H9 (cell line): ENCODE measurements around the gene PLEKHN1. TPM values are rescaled to one million over a fixed set of nuclear protein-coding genes. Genes with fewer than 3 reads are reported as not detected.

Experiments
- DNase-seq: peaks from one replicate; pipeline ENCODE4 v3.0.0-alpha.2; 2017
- H2AFZ ChIP-seq: one replicate; pipeline ENCODE4 v1.6.1; 2013; ENCODE audit warnings: mild to moderate bottlenecking, low read length, control low read depth, moderate library complexity
- H2AK5ac ChIP-seq: 2 replicates; pipeline ENCODE4 v1.6.1; 2013; ENCODE audit warnings: low read length, control low read depth, mixed read lengths; ENCODE audit not compliant: insufficient read length
- H2BK120ac ChIP-seq: one replicate; pipeline ENCODE4 v1.6.1; 2013; ENCODE audit warnings: low read depth, mild to moderate bottlenecking, low read length, control low read depth, inconsistent platforms; ENCODE audit not compliant: poor library complexity, severe bottlenecking
- H2BK12ac ChIP-seq: 2 replicates; pipeline ENCODE4 v1.6.1; 2013; ENCODE audit warnings: low read length, control low read depth, mixed read lengths, low read depth; ENCODE audit not compliant: insufficient read length
- H2BK15ac ChIP-seq: 2 replicates; pipeline ENCODE4 v1.6.1; 2013; ENCODE audit warnings: low read depth, low read length, control low read depth
- H2BK20ac ChIP-seq: one replicate; pipeline ENCODE4 v1.6.1; 2013; ENCODE audit warnings: low read depth, mild to moderate bottlenecking, low read length, control low read depth, inconsistent platforms; ENCODE audit not compliant: poor library complexity, severe bottlenecking
- H2BK5ac ChIP-seq: 2 replicates; pipeline ENCODE4 v1.6.1; 2013; ENCODE audit warnings: low read length, control low read depth, mixed read lengths; ENCODE audit not compliant: insufficient read length
- H3K14ac ChIP-seq: 2 replicates; pipeline ENCODE4 v1.6.1; 2013; ENCODE audit warnings: low read length, control low read depth; ENCODE audit not compliant: insufficient read depth
- H3K18ac ChIP-seq: 2 replicates; pipeline ENCODE4 v1.6.1; 2013; ENCODE audit warnings: low read depth, mild to moderate bottlenecking, mixed read lengths, low read length, control low read depth; ENCODE audit not compliant: insufficient read length
- H3K23ac ChIP-seq: 2 replicates; pipeline ENCODE4 v1.6.1; 2013; ENCODE audit warnings: low read length, control low read depth, mixed read lengths, low read depth; ENCODE audit not compliant: insufficient read length
- H3K23me2 ChIP-seq: 2 replicates; pipeline ENCODE4 v1.6.1; 2013; ENCODE audit warnings: low read depth, mild to moderate bottlenecking, mixed read lengths, low read length, control low read depth; ENCODE audit not compliant: insufficient read length, poor library complexity, severe bottlenecking
- H3K27ac ChIP-seq: 2 replicates; pipeline ENCODE4 v1.5.1; 2013; ENCODE audit warnings: low read length, control low read depth, mixed read lengths, low read depth; ENCODE audit not compliant: insufficient read length
- H3K27me3 ChIP-seq: 2 replicates; pipeline ENCODE4 v1.6.1; 2013; ENCODE audit warnings: low read length, control low read depth, inconsistent platforms; ENCODE audit not compliant: insufficient read depth
- H3K4ac ChIP-seq: 2 replicates; pipeline ENCODE4 v1.6.1; 2013; ENCODE audit warnings: low read depth, mild to moderate bottlenecking, control low read depth, inconsistent platforms, low read length, moderate library complexity
- H3K4me1 ChIP-seq: 2 replicates; pipeline ENCODE4 v1.6.1; 2013; ENCODE audit warnings: low read length, control low read depth, inconsistent platforms; ENCODE audit not compliant: insufficient read depth
- H3K4me2 ChIP-seq: 2 replicates; pipeline ENCODE4 v1.6.1; 2013; ENCODE audit warnings: low read length, control low read depth, mixed read lengths; ENCODE audit not compliant: insufficient read length, insufficient read depth
- H3K56ac ChIP-seq: 2 replicates; pipeline ENCODE4 v1.6.1; 2013; ENCODE audit warnings: low read depth, mild to moderate bottlenecking, mixed read lengths, low read length, control low read depth; ENCODE audit not compliant: insufficient read length
- H3K79me1 ChIP-seq: 2 replicates; pipeline ENCODE4 v1.6.1; 2013; ENCODE audit warnings: low read depth, mild to moderate bottlenecking, moderate library complexity, low read length, control low read depth, inconsistent platforms; ENCODE audit not compliant: insufficient read depth, poor library complexity, severe bottlenecking
- H3K79me2 ChIP-seq: 2 replicates; pipeline ENCODE4 v1.6.1; 2013; ENCODE audit warnings: low read length, control low read depth, inconsistent platforms; ENCODE audit not compliant: insufficient read depth
- H3K9ac ChIP-seq: 2 replicates; pipeline ENCODE4 v1.6.1; 2013; ENCODE audit warnings: low read length, control low read depth, mixed read lengths; ENCODE audit not compliant: insufficient read length; ENCODE audit errors: extremely low read depth
- H3K9me3 ChIP-seq: one replicate; pipeline ENCODE4 v1.6.1; 2013; ENCODE audit warnings: low read depth, low read length, inconsistent platforms; ENCODE audit not compliant: control insufficient read depth
- H3T11ph ChIP-seq: one replicate; pipeline ENCODE4 v1.6.1; 2013; ENCODE audit warnings: mild to moderate bottlenecking, low read length, control low read depth, inconsistent platforms
- H4K20me1 ChIP-seq: one replicate; pipeline ENCODE4 v1.6.1; 2013; ENCODE audit not compliant: control insufficient read depth, insufficient read length, insufficient read depth
- H4K5ac ChIP-seq: 2 replicates; pipeline ENCODE4 v1.6.1; 2013; ENCODE audit warnings: low read depth, mild to moderate bottlenecking, mixed read lengths, low read length, control low read depth; ENCODE audit not compliant: insufficient read length
- H4K8ac ChIP-seq: replicated peaks from 2 replicates; pipeline ENCODE4 v1.6.1; 2013; ENCODE audit warnings: low read length, control low read depth, mixed read lengths, low read depth; ENCODE audit not compliant: insufficient read length
- H4K91ac ChIP-seq: 2 replicates; pipeline ENCODE4 v1.6.1; 2013; ENCODE audit warnings: low read depth, mild to moderate bottlenecking, moderate library complexity, mixed read lengths, low read length, control low read depth; ENCODE audit not compliant: insufficient read length
- H3K27ac Mint-ChIP-seq, 3 experiments: 2 replicates in 2 of 3; 3 replicates in 1 of 3; pipeline ENCODE4 v1.8.0; 2020 to 2021; ENCODE audit warnings: mixed read lengths in 3 of 3, mild to moderate bottlenecking in 1 of 3, moderate library complexity in 1 of 3
- H3K27me3 Mint-ChIP-seq: 2 replicates; pipeline ENCODE4 v1.8.0; 2021; ENCODE audit warnings: low read depth, mild to moderate bottlenecking, moderate library complexity, mixed read lengths
- H3K36me3 Mint-ChIP-seq, 3 experiments: 2 replicates in 2 of 3; 3 replicates in 1 of 3; pipeline ENCODE4 v1.8.0; 2020 to 2021; ENCODE audit warnings: low read depth in 3 of 3, mixed read lengths in 3 of 3; ENCODE audit not compliant: insufficient read depth in 1 of 3
- H3K4me1 Mint-ChIP-seq, 2 experiments: 2 replicates each; pipeline ENCODE4 v1.8.0; 2020; ENCODE audit warnings: mixed read lengths in 2 of 2
- H3K4me3 Mint-ChIP-seq, 2 experiments: 2 replicates in 1 of 2; 3 replicates in 1 of 2; pipeline ENCODE4 v1.8.0; 2020 to 2021; ENCODE audit warnings: mild to moderate bottlenecking in 2 of 2, mixed read lengths in 2 of 2, moderate library complexity in 1 of 2
- H3K9me3 Mint-ChIP-seq, 2 experiments: 2 replicates in 1 of 2; 3 replicates in 1 of 2; pipeline ENCODE4 v1.8.0; 2020; ENCODE audit warnings: mild to moderate bottlenecking in 2 of 2, mixed read lengths in 2 of 2, moderate library complexity in 1 of 2
- WGBS: extraction: QIAGEN DNeasy Blood & Tissue Kit; methylation state at CpG from one replicate; pipeline ENCODE4 v1.1.7; 2013; ENCODE audit warnings: missing lambda C conversion rate, low lambda C conversion rate, mixed read lengths; ENCODE audit not compliant: insufficient read length; ENCODE audit errors: extremely low coverage; 5-methylcytosine and 5-hydroxymethylcytosine counted together
- total RNA-seq: library from RNA; stranded (reverse); gene quantifications from 2 replicates; pipeline ENCODE4 v1.2.1, GENCODE V29; 2021
- TF ChIP-seq, protein P1 (sequence below): fragments of 200-600 bp; sonication (generic); conservative IDR thresholded peaks from 3 replicates; pipeline ENCODE4 v1.8.0; 2021; ENCODE audit warnings: antibody characterized with exemption, mild to moderate bottlenecking

The PLEKHN1 gene
- total RNA-seq, 1 experiment from 2014 or later, result 3.0 TPM

DNA sequence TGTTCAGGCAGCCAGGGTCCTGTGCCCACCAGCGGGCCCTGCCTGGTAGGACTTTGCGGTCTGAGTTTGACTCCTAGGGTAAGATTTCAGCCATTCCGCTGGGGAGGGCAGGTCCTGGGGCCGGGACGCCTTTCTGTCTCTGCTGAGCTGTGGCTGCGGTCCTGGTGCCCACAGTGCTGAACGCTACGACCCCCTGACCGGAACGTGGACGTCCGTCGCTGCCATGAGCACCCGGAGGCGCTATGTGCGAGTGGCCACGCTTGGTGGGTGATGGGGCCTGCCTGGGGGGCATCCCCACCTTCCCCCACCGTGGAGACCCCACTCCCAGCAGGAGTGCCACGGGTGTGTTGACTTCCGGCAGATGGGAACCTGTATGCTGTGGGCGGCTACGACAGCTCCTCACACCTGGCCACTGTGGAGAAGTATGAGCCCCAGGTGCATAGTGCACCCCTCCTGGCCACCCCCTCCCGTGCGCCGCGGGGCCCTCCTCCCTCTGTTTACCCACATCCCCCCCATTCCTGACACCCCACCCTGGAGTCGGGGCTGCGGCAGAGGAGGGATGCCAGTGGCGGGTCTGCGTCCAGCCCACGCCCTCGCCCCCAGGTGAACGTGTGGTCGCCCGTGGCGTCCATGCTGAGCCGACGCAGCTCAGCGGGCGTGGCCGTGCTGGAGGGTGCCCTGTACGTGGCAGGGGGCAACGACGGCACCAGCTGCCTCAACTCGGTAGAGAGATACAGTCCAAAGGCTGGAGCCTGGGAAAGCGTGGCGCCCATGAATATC lies 2.3 kb upstream of the PLEKHN1 start:
- Histone ChIP-seq H4K20me1 (no peaks in the 10 kb centered on the region), H3K79me2 (no peaks in the 10 kb centered on the region), H2BK20ac (no peak overlapping the region), H3K56ac (no peak overlapping the region), H3K9ac (no peak overlapping the region), H3K14ac (no peak overlapping the region), H2BK120ac (no peak overlapping the region), H3K18ac (no peak overlapping the region), H3K27me3 (peaks cover 8% of the 10 kb centered on the region; the same call in 1 of the 2 replicates), H3K23me2 (peaks cover 12% of the 10 kb centered on the region), H4K8ac (no peak overlapping the region), H4K5ac (no peak overlapping the region), H3K4ac (no peak overlapping the region), H3K4me1 (no peaks in the 10 kb centered on the region), H3K4me2 (no peak overlapping the region), H3K27ac (no peak overlapping the region), H2BK12ac (no peak overlapping the region), H3K23ac (no peak overlapping the region), H2BK15ac (no peak overlapping the region), H2BK5ac (no peak overlapping the region), H2AK5ac (no peak overlapping the region), H4K91ac (no peak overlapping the region), H3T11ph (no peak overlapping the region), H3K79me1 (no peaks in the 10 kb centered on the region), H3K9me3 (no peaks in the 10 kb centered on the region), H2AFZ (no peak overlapping the region)
- Mint-ChIP-seq H3K4me3 (no peak overlapping the region), H3K27ac (no peak overlapping the region), H3K9me3 (no peaks in the 10 kb centered on the region; a peak in 2 of 5 replicates), H3K4me1 (no peaks in the 10 kb centered on the region), H3K27me3 (peaks cover 40% of the 10 kb centered on the region), H3K36me3 (peaks cover 0 to 26% (median 24%) of the 10 kb centered on the region in 3 experiments; a peak in 6 of 7 replicates)
- DNase-seq, result no peak
- WGBS, result no CpG with 5 or more reads among the region's 47 CpGs
- TF ChIP-seq, protein P1, sequence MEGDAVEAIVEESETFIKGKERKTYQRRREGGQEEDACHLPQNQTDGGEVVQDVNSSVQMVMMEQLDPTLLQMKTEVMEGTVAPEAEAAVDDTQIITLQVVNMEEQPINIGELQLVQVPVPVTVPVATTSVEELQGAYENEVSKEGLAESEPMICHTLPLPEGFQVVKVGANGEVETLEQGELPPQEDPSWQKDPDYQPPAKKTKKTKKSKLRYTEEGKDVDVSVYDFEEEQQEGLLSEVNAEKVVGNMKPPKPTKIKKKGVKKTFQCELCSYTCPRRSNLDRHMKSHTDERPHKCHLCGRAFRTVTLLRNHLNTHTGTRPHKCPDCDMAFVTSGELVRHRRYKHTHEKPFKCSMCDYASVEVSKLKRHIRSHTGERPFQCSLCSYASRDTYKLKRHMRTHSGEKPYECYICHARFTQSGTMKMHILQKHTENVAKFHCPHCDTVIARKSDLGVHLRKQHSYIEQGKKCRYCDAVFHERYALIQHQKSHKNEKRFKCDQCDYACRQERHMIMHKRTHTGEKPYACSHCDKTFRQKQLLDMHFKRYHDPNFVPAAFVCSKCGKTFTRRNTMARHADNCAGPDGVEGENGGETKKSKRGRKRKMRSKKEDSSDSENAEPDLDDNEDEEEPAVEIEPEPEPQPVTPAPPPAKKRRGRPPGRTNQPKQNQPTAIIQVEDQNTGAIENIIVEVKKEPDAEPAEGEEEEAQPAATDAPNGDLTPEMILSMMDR, result no peak
